Astrocyte (in vitro differentiated cells and primary cell): ENCODE data around the gene HADHB.

ENCODE experiments used
- EZH2 ChIP-seq: IDR thresholded peaks from 2 replicates; pipeline ENCODE4 v1.6.1; 2012; ENCODE audit warnings: mild to moderate bottlenecking, low read length, inconsistent platforms; ENCODE audit not compliant: insufficient read depth
- TF ChIP-seq, protein P1 (sequence below): IDR thresholded peaks from 2 replicates; pipeline ENCODE4 v1.5.1; 2011; ENCODE audit warnings: low read depth, mild to moderate bottlenecking, inconsistent platforms, low read length, moderate library complexity; ENCODE audit not compliant: insufficient read depth

DNA sequence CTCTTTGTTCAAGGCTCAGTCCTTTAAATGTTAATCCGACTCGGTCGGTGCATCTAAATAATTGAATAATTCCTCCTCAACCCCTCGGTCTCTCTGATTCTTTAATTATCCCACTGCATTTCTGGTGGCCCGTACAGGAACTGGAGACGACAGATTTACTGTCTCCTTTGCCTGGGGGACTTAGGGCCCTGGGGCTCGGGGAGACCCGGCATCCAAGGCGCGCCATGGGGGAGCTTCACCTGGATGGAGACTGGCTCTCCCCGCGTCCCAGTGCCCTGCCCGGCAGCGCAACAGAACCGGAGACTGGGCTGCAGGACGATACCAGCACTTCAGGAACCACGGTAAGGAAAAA lies 53.5 kb downstream of the HADHB start:
- TF ChIP-seq, protein P1, sequence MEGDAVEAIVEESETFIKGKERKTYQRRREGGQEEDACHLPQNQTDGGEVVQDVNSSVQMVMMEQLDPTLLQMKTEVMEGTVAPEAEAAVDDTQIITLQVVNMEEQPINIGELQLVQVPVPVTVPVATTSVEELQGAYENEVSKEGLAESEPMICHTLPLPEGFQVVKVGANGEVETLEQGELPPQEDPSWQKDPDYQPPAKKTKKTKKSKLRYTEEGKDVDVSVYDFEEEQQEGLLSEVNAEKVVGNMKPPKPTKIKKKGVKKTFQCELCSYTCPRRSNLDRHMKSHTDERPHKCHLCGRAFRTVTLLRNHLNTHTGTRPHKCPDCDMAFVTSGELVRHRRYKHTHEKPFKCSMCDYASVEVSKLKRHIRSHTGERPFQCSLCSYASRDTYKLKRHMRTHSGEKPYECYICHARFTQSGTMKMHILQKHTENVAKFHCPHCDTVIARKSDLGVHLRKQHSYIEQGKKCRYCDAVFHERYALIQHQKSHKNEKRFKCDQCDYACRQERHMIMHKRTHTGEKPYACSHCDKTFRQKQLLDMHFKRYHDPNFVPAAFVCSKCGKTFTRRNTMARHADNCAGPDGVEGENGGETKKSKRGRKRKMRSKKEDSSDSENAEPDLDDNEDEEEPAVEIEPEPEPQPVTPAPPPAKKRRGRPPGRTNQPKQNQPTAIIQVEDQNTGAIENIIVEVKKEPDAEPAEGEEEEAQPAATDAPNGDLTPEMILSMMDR: no peak
- no peak for TF ChIP-seq EZH2
